ENCODE measurements around the gene PNPLA5. TPM values are rescaled to one million over a fixed set of nuclear protein-coding genes. Genes with fewer than 3 reads are reported as not detected.

Gene PNPLA5
- total and polyA plus RNA-seq, 2 of the 13 experiments (the other 11 are each of a cell fraction or from before 2014, with no cell fraction given): not detected

GRCh38 chr22:43853328-43853931, 38.4 kb downstream of the PNPLA5 start (continued):
- no peak for TF ChIP-seq GMEB2 (CRISPR knock-in tag; IDR thresholded peaks at IDR 0.05; ENCODE audit: low read depth)

GRCh38 chr22:43852573-43853327, 39.1 kb downstream of the PNPLA5 start:
- POLR2A ChIA-PET: no interaction called here
- intact Hi-C loops (cut with micrococcal nuclease; ENCODE audit: unreplicated experiment) (no loop called here), in situ Hi-C loops (cut with HindIII; ENCODE audit: extremely low pct_ligation_motif_present, low pct_unique_long_range_greater_than_20kb) (no loop called here)
- TF ChIP-seq KDM2A (CRISPR knock-in tag; IDR thresholded peaks at IDR 0.05; ENCODE audit: borderline replicate concordance, low read depth) (no peak), DZIP1 (CRISPR knock-in tag; IDR thresholded peaks at IDR 0.05) (no peak), ZNF672 (CRISPR knock-in tag; IDR thresholded peaks at IDR 0.05) (no peak), MNT (IDR thresholded peaks at IDR 0.05) (peak; percentile 72), FOXA3 (CRISPR knock-in tag; IDR thresholded peaks at IDR 0.05) (no peak)
- Histone ChIP-seq H3K36me3 (replicated peaks in 1 of 2; ENCODE audit: control insufficient read depth in 1 of 2, insufficient read depth in 2 of 2, low read length in 2 of 2) (no peaks in the 10 kb centered on the region), H3K4me3 (replicated peaks in 1 of 3; ENCODE audit: insufficient read depth in 1 of 3, low read depth in 2 of 3, low read length in 3 of 3) (no peak overlapping the region), H3K4me2 (ENCODE audit: low read depth, low read length) (no peak overlapping the region), H3K4me1 (ENCODE audit: insufficient read depth, low read length) (no peaks in the 10 kb centered on the region), H3K27ac (ENCODE audit: extremely low read length, insufficient read depth, low read length) (no peak overlapping the region), H3K9me3 (ENCODE audit: low read length) (no peaks in the 10 kb centered on the region), H3K9ac (ENCODE audit: insufficient read depth, low read depth, low read length) (no peak overlapping the region), H2AFZ (ENCODE audit: low read length) (no peak overlapping the region), H3K79me2 (ENCODE audit: insufficient read depth, low read length) (no peaks in the 10 kb centered on the region), H4K20me1 (ENCODE audit: insufficient read depth, low read length) (peaks cover 4% of the 10 kb centered on the region; the same call in 1 of the 2 replicates), H3K27me3 (ENCODE audit: control insufficient read depth in 1 of 2, insufficient read depth in 2 of 2, low read length in 2 of 2) (peaks cover 6 to 46% of the 10 kb centered on the region in 2 experiments; a peak in 3 of 5 replicates)
- FAIRE-seq (no peak), ATAC-seq (no peak), DNase-seq (ENCODE audit: low spot score) (no peak)
- BruUV-seq (replicated peaks): no TSS peak
- WGBS (ENCODE audit: low lambda C conversion rate): 56% methylated on average over 9 of the region's 19 CpGs
- CTCF ChIA-PET (ENCODE audit: low intra/inter-chr PET ratio, low total read pairs): no interaction called here

All from HepG2 (cell line).